WI38 (cell line): ENCODE results near the gene OR9A2.
"Not testable (repeated sequence)": the region's sequence is repeated elsewhere in the genome, so short reads cannot be mapped to it uniquely, and the experiment has no call there.

Experiments used
- H3K4me3 ChIP-seq: 2 replicates; pipeline ENCODE4 v1.5.1; 2011; ENCODE audit warnings: low read depth, mild to moderate bottlenecking, control low read depth, low read length
- CTCF ChIP-seq: IDR thresholded peaks from 2 replicates; pipeline ENCODE4 v1.5.1; 2012; ENCODE audit warnings: low read depth, mild to moderate bottlenecking, control low read depth, low read length

The OR9A2 gene

GRCh38 chr7:142984297-142984696 lies 42.6 kb downstream of the OR9A2 start:
- TF ChIP-seq CTCF: no peak

GRCh38 chr7:142983825-142984224 lies 43.1 kb downstream of the OR9A2 start:
- no peak overlapping the region for H3K4me3 ChIP-seq
- TF ChIP-seq CTCF: no peak

More at GRCh38 chr7:142984297-142984696, 42.6 kb downstream of the OR9A2 start:
- no peak overlapping the region for H3K4me3 ChIP-seq

DNA sequence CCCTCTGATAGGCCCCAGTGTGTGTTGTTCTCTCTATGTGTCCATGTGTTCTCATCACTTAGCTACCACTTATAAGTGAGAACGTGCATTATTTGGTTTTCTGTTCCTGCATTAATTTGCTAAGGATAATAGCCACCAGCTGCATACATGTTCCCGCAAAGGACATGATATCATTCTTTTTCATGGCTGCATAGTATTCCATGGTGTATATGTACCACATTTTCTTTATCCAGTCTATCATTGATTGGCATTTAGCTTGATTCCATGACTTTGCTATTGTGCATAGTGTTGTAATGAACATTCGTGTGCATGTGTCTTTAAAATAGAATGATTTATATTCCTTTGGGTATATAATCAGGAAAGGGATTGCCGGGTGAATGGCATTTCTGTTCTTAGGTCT lies 48.5 kb downstream of the OR9A2 start:
- not testable (repeated sequence) for H3K4me3 ChIP-seq
